Epithelial cell of proximal tubule (primary cell): Measurements from ENCODE around the gene PEX1. TPM values are rescaled to one million over a fixed set of nuclear protein-coding genes. Genes with fewer than 3 reads are reported as not detected.
"Not testable (repeated sequence)": the region's sequence is repeated elsewhere in the genome, so short reads cannot be mapped to it uniquely, and the experiment has no call there.

Experiments
- DNase-seq: peaks from one replicate; pipeline ENCODE4 v3.0.0-alpha.2; 2011; ENCODE audit warnings: low read depth
- H3K4me3 ChIP-seq: 2 replicates; pipeline ENCODE4 v1.5.1; 2011; ENCODE audit warnings: low read depth, mild to moderate bottlenecking, low read length
- total RNA-seq: library from RNA; depleted of rRNA; stranded (reverse); fragments of >200 nt; gene quantifications from 2 replicates; pipeline ENCODE4 v1.2.3, GENCODE V29; 2015
- TF ChIP-seq, protein P1 (sequence below): conservative IDR thresholded peaks from 2 replicates; pipeline ENCODE4 v1.5.1; 2012; ENCODE audit warnings: low read depth, mild to moderate bottlenecking, low read length

Gene PEX1
- total RNA-seq, 1 donor from 2014 or later, result 11.2 TPM

DNA sequence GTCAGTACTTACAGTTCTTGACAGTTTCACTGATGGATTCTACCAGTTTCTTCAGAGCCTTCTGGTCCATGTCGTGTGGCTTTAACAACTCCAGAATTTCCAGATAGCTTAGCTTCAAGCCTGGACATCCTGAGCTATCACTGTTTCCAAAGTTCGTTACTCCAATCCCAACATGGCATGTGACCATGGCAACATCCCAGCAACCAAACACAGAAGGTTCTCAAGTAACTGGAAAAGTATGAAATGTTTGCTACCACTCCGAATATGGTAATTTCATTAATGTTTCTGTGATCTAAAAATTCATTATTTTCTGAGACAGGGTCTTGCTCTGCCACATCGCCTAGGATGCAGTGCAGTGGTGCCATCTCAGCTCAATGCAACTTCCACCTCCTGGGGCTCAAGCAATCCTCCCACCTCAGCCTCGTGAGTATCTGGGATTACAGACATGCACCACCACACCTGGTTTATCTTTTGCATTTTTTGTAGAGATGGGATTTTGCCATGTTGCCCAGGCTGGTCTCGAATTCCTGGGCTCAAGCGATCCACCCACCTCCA, 29.6 kb upstream of the PEX1 start:
- H3K4me3 ChIP-seq, result no peak overlapping the region
- TF ChIP-seq, protein P1, sequence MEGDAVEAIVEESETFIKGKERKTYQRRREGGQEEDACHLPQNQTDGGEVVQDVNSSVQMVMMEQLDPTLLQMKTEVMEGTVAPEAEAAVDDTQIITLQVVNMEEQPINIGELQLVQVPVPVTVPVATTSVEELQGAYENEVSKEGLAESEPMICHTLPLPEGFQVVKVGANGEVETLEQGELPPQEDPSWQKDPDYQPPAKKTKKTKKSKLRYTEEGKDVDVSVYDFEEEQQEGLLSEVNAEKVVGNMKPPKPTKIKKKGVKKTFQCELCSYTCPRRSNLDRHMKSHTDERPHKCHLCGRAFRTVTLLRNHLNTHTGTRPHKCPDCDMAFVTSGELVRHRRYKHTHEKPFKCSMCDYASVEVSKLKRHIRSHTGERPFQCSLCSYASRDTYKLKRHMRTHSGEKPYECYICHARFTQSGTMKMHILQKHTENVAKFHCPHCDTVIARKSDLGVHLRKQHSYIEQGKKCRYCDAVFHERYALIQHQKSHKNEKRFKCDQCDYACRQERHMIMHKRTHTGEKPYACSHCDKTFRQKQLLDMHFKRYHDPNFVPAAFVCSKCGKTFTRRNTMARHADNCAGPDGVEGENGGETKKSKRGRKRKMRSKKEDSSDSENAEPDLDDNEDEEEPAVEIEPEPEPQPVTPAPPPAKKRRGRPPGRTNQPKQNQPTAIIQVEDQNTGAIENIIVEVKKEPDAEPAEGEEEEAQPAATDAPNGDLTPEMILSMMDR, result no peak
- DNase-seq, result no peak

- TF ChIP-seq, protein P1, result no peak
- DNase-seq, result no peak
- H3K4me3 ChIP-seq, result no peak overlapping the region
Measured at GRCh38 chr7:92557249-92557648, 28.9 kb upstream of the PEX1 start.

- DNase-seq, result no peak
- TF ChIP-seq, protein P1, result no peak
- H3K4me3 ChIP-seq, result no peak overlapping the region
Measured at GRCh38 chr7:92550194-92550593, 21.9 kb upstream of the PEX1 start.

DNA sequence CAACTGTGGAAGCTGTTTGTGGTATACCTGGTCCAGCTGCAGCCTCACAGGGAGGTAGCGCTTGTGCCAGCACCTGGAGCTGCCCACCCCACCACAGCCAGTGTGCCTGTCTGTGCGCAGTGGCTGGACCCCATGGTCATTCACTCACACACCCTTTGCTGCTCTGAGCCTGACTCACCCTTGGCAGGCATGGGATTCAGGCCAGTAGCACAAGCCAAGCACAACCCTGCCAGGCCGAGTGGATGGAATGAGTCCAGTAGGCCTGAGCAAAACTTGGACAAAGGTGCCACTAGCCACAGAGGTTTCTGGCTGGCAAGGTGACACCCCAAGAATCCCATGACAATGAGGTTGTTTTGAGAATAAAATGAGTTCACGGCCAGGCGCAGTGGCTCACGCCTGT, 19.3 kb upstream of the PEX1 start:
- DNase-seq, result no peak
- no peak overlapping the region for H3K4me3 ChIP-seq
- TF ChIP-seq, protein P1, result no peak

GRCh38 chr7:92546856-92547497, 18.7 kb upstream of the PEX1 start:
- no peak for DNase-seq
- TF ChIP-seq, protein P1, result no peak
- no peak overlapping the region for H3K4me3 ChIP-seq

- DNase-seq, H3K4me3 ChIP-seq: not testable (repeated sequence)
Measured at GRCh38 chr7:92545116-92545515, 16.8 kb upstream of the PEX1 start.

GRCh38 chr7:92543542-92543941, 15.2 kb upstream of the PEX1 start:
- DNase-seq, H3K4me3 ChIP-seq: not testable (repeated sequence)

DNA sequence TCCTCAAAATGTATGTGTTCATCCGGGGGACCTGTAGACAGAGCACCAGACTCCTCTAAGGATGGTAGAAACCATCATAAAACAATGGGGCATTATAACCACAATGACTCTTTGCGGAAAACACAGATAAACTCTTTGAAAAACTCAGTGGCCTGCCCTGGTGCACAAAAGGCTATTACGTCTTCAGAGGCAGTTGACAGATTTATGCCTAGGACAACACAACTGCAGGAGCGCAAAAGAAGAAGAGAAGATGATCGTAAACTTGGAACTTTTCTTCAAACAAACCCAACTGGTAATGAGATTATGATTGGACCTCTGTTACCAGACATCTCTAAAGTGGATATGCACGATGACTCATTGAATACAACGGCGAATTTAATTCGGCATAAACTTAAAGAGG, 6.3 kb upstream of the PEX1 start:
- TF ChIP-seq, protein P1, result no peak
- H3K4me3 ChIP-seq, result no peak overlapping the region
- DNase-seq, result no peak
